Smooth muscle cell (in vitro differentiated cells): ENCODE results near the gene FAM120B. TPM values are rescaled to one million over a fixed set of nuclear protein-coding genes. Genes with fewer than 3 reads are reported as not detected.
"Not testable (repeated sequence)": the region's sequence is repeated elsewhere in the genome, so short reads cannot be mapped to it uniquely, and the experiment has no call there.

Experiments
- DNase-seq: peaks from one replicate; lab custom pipeline; 2025; ENCODE audit not compliant: unreplicated experiment; lab: John Stamatoyannopoulos, UW
- H2AFZ ChIP-seq: fragments of 200-600 bp; sonication (generic); 2 replicates; pipeline ENCODE4 v1.6.0; 2016; ENCODE audit warnings: antibody characterized with exemption, low read depth, mild to moderate bottlenecking
- H3F3A ChIP-seq: fragments of 200-600 bp; sonication (generic); 2 replicates; pipeline ENCODE4 v1.6.0; 2017; ENCODE audit warnings: antibody characterized with exemption, low read depth
- H3K27ac ChIP-seq: fragments of 200-600 bp; sonication (generic); 2 replicates; pipeline ENCODE4 v1.5.1; 2016; ENCODE audit warnings: low read depth, mild to moderate bottlenecking
- H3K27me3 ChIP-seq: fragments of 200-600 bp; sonication (generic); 2 replicates; pipeline ENCODE4 v1.6.1; 2016; ENCODE audit warnings: low read depth, mild to moderate bottlenecking
- H3K36me3 ChIP-seq: fragments of 200-600 bp; sonication (generic); 2 replicates; pipeline ENCODE4 v1.5.1; 2016; ENCODE audit warnings: low read depth
- H3K4me1 ChIP-seq: fragments of 200-600 bp; sonication (generic); 2 replicates; pipeline ENCODE4 v1.5.1; 2016; ENCODE audit warnings: low read depth
- H3K4me2 ChIP-seq: fragments of 200-600 bp; sonication (generic); 2 replicates; pipeline ENCODE4 v1.6.0; 2016; ENCODE audit warnings: mild to moderate bottlenecking
- H3K4me3 ChIP-seq: fragments of 200-600 bp; sonication (generic); 2 replicates; pipeline ENCODE4 v1.5.1; 2016; ENCODE audit warnings: mild to moderate bottlenecking
- H3K79me2 ChIP-seq: fragments of 200-600 bp; sonication (generic); 2 replicates; pipeline ENCODE4 v1.6.0; 2016; ENCODE audit warnings: low read depth, mild to moderate bottlenecking
- H3K9ac ChIP-seq: fragments of 200-600 bp; sonication (generic); 2 replicates; pipeline ENCODE4 v1.6.0; 2016; ENCODE audit warnings: low read depth
- H3K9me3 ChIP-seq: fragments of 200-600 bp; sonication (generic); replicated peaks from 2 replicates; pipeline ENCODE4 v1.5.1; 2016; ENCODE audit warnings: low read depth
- H4K20me1 ChIP-seq: fragments of 200-600 bp; sonication (generic); 2 replicates; pipeline ENCODE4 v1.6.0; 2016; ENCODE audit warnings: low read depth
- WGBS: methylation state at CpG from one replicate; pipeline ENCODE4 v1.1.7; 2016; ENCODE audit warnings: low lambda C conversion rate; 5-methylcytosine and 5-hydroxymethylcytosine counted together
- polyA plus RNA-seq: library from polyadenylated mRNA; unstranded; fragments of >200 nt; fragmentation: Nextera tagmentation; extraction: Ambion mirVana; gene quantifications from 2 replicates; pipeline ENCODE4 v1.2.1, GENCODE V29; 2016
- total RNA-seq: library from RNA; depleted of rRNA; stranded (reverse); fragments of >200 nt; gene quantifications from 2 replicates; pipeline ENCODE4 v1.2.3, GENCODE V29; 2014
- TF ChIP-seq, protein P1 (sequence below): fragments of 200-600 bp; sonication (generic); IDR thresholded peaks from 2 replicates; pipeline ENCODE4 v1.5.1; 2017; ENCODE audit warnings: borderline replicate concordance, mild to moderate bottlenecking, antibody characterized with exemption; ENCODE audit not compliant: insufficient read depth, poor library complexity, severe bottlenecking

The FAM120B gene
- total and polyA plus RNA-seq, 2 experiments from 2014 or later, result 17.8 to 26.3 TPM

DNA sequence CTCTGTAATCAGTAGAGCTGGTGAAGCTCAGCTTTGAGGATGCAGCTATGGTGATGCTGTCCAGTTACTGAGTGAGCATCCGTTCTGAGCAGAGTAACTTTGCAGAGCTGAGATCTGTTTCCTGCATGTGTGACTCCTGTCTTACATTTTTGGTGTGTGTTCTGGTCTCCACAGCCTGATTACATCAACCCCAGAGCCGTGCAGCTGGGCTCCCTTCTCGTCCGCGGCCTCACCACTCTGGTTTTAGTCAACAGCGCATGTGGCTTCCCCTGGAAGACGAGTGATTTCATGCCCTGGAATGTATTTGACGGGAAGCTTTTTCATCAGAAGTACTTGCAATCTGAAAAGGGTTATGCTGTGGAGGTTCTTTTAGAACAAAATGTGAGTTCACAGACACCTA lies 81.6 kb downstream of the FAM120B start:
- WGBS, result 41% methylated on average over 8 of the region's 8 CpGs
- H3F3A ChIP-seq, result peaks cover 3% of the 10 kb centered on the region
- H3K9ac ChIP-seq, result no peak overlapping the region
- H2AFZ ChIP-seq, result no peak overlapping the region
- peak overlapping the region; percentile 37 for H3K4me2 ChIP-seq
- peaks cover 8% of the 10 kb centered on the region for H4K20me1 ChIP-seq
- H3K4me1 ChIP-seq, result peaks cover 14% of the 10 kb centered on the region
- no peak overlapping the region for H3K4me3 ChIP-seq
- H3K9me3 ChIP-seq, result no peaks in the 10 kb centered on the region
- H3K27ac ChIP-seq, result peak overlapping the region; percentile 58
- no peak for DNase-seq
- TF ChIP-seq, protein P1, sequence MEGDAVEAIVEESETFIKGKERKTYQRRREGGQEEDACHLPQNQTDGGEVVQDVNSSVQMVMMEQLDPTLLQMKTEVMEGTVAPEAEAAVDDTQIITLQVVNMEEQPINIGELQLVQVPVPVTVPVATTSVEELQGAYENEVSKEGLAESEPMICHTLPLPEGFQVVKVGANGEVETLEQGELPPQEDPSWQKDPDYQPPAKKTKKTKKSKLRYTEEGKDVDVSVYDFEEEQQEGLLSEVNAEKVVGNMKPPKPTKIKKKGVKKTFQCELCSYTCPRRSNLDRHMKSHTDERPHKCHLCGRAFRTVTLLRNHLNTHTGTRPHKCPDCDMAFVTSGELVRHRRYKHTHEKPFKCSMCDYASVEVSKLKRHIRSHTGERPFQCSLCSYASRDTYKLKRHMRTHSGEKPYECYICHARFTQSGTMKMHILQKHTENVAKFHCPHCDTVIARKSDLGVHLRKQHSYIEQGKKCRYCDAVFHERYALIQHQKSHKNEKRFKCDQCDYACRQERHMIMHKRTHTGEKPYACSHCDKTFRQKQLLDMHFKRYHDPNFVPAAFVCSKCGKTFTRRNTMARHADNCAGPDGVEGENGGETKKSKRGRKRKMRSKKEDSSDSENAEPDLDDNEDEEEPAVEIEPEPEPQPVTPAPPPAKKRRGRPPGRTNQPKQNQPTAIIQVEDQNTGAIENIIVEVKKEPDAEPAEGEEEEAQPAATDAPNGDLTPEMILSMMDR, result no peak
- no peaks in the 10 kb centered on the region for H3K27me3 ChIP-seq
- H3K79me2 ChIP-seq, result no peaks in the 10 kb centered on the region
- peaks cover 3% of the 10 kb centered on the region for H3K36me3 ChIP-seq

DNA sequence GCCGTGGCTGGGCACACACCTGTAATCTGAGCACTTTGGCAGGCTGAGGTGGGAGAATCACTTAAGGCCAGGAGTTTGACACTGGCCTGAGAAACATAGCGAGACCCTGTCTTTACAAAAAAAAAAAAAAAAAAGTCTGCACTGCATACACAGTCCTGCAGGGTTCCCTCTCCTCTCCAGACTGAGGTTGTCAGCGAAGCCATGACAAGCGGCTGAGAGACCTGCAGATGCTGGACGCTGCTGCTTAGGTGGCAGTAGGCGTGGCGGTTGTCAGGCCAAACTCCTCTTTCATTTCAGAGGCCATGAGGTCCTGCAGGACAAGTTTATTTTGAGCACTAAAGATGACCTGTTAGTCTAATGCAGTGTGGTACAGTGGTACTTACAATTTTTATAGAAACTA lies 86.5 kb downstream of the FAM120B start:
- DNase-seq, result no peak
- Histone ChIP-seq H3K27ac (no peak overlapping the region), H3K9me3 (no peaks in the 10 kb centered on the region), H3K9ac (no peak overlapping the region), H3K4me3 (no peak overlapping the region), H3K36me3 (peaks cover 8% of the 10 kb centered on the region), H4K20me1 (peaks cover 4% of the 10 kb centered on the region), H2AFZ (no peak overlapping the region), H3K27me3 (no peaks in the 10 kb centered on the region), H3K4me2 (no peak overlapping the region), H3F3A (no peaks in the 10 kb centered on the region), H3K4me1 (no peaks in the 10 kb centered on the region), H3K79me2 (no peaks in the 10 kb centered on the region)
- WGBS, result 97% methylated on average over 7 of the region's 7 CpGs
- TF ChIP-seq, protein P1, result no peak

DNA sequence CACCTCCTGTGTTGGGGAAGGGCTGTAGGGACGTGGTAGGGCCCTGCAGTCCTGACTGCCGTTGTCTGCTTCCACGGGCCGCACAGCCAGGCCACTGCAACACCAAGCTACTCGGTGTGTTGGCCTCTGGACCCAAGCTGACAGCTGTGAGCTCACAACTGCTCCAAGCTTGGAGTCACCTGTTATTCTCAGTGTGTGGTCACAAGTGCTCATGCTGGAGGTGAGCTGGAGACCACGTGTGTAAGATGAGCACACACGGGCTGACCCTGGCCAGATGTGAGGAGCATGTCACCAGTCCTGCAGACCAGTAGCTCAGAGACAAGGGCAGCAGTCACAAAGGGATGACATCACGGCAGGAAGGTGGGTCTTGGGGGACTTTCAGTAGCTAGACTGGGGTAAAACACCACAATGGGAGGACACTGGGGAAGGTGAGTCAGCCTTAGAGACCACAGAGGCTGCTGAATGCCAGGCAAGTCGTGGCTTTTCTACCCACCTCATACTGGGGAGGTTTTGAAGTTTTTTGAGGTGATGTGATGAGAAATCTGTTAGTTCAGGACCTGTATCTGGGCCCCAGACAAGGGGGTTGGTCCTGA lies 87.3 kb downstream of the FAM120B start:
- Histone ChIP-seq H3K4me2 (no peak overlapping the region), H3K27ac (no peak overlapping the region), H3F3A (no peaks in the 10 kb centered on the region), H3K27me3 (no peaks in the 10 kb centered on the region), H3K9me3 (no peaks in the 10 kb centered on the region), H3K36me3 (peaks cover 8% of the 10 kb centered on the region), H3K4me3 (no peak overlapping the region), H3K79me2 (no peaks in the 10 kb centered on the region), H3K9ac (no peak overlapping the region), H3K4me1 (no peaks in the 10 kb centered on the region), H4K20me1 (no peaks in the 10 kb centered on the region), H2AFZ (no peak overlapping the region)
- no peak for DNase-seq
- WGBS, result 96% methylated on average over 9 of the region's 9 CpGs
- TF ChIP-seq, protein P1, result no peak

DNA sequence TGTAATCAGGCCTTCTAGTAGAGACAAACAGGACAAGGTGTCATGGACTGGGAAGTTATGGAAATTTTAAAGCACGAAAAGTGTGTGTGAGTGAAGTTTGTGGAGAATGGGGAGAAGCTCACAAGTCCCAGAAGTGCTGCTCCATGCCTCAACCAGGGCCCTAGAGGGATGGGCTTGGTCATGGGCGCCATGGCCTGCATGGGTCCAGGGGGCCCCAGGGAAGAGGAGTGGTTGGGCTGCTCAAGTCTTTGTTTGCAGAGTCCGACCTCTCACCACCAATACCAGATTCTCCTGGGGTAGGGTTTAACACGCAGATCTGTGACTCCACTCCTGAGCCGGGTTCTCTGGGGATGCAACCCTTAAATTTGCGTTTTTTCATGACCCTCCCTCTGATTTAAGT lies 88.4 kb downstream of the FAM120B start:
- Histone ChIP-seq H3K79me2 (no peaks in the 10 kb centered on the region), H3K9ac (no peak overlapping the region), H3K4me1 (no peaks in the 10 kb centered on the region), H4K20me1 (no peaks in the 10 kb centered on the region), H3K4me3 (no peak overlapping the region), H3K27me3 (no peaks in the 10 kb centered on the region), H3K36me3 (peaks cover 8% of the 10 kb centered on the region), H3F3A (no peaks in the 10 kb centered on the region), H3K4me2 (no peak overlapping the region), H3K27ac (no peak overlapping the region), H3K9me3 (no peaks in the 10 kb centered on the region), H2AFZ (no peak overlapping the region)
- no peak for DNase-seq
- 95% methylated on average over 6 of the region's 6 CpGs for WGBS
- TF ChIP-seq, protein P1, result no peak

DNA sequence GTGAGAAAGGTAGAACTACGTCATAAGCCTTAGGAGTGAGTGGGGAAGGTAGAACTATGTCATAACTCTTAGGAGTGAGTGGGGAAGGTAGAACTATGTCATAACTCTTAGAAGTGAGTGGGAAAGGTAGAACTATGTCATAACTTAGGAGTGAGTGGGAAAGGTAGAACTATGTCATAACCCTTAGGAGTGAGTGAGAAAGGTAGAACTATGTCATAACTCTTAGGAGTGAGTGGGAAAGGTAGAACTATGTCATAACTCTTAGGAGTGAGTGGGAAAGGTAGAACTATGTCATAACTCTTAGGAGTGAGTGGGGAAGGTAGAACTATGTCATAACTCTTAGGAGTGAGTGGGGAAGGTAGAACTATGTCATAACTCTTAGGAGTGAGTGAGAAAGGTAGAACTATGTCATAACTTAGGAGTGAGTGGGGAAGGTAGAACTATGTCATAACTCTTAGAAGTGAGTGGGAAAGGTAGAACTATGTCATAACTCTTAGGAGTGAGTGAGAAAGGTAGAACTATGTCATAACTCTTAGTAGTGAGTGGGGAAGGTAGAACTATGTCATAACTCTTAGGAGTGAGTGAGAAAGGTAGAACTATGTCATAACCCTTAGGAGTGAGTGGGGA lies 92.3 kb downstream of the FAM120B start:
- H4K20me1 ChIP-seq, H3K27ac ChIP-seq, H3K4me3 ChIP-seq, H3K36me3 ChIP-seq, DNase-seq, H3K9ac ChIP-seq, H3F3A ChIP-seq, H3K27me3 ChIP-seq, H3K79me2 ChIP-seq, H2AFZ ChIP-seq, H3K9me3 ChIP-seq, H3K4me2 ChIP-seq: not testable (repeated sequence)
- 97% methylated on average over 1 of the region's 1 CpG for WGBS
- peaks cover 13% of the 10 kb centered on the region for H3K4me1 ChIP-seq
